HUDEP-2 (cell line): ENCODE data around the gene RDH16.

Experiments used
- DNase-seq, 76 experiments: peaks; one replicate each; lab custom pipeline; 2025; ENCODE audit not compliant: unreplicated experiment in 76 of 76; lab: John Stamatoyannopoulos, UW

Gene RDH16, protein sequence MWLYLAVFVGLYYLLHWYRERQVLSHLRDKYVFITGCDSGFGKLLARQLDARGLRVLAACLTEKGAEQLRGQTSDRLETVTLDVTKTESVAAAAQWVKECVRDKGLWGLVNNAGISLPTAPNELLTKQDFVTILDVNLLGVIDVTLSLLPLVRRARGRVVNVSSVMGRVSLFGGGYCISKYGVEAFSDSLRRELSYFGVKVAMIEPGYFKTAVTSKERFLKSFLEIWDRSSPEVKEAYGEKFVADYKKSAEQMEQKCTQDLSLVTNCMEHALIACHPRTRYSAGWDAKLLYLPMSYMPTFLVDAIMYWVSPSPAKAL

DNA sequence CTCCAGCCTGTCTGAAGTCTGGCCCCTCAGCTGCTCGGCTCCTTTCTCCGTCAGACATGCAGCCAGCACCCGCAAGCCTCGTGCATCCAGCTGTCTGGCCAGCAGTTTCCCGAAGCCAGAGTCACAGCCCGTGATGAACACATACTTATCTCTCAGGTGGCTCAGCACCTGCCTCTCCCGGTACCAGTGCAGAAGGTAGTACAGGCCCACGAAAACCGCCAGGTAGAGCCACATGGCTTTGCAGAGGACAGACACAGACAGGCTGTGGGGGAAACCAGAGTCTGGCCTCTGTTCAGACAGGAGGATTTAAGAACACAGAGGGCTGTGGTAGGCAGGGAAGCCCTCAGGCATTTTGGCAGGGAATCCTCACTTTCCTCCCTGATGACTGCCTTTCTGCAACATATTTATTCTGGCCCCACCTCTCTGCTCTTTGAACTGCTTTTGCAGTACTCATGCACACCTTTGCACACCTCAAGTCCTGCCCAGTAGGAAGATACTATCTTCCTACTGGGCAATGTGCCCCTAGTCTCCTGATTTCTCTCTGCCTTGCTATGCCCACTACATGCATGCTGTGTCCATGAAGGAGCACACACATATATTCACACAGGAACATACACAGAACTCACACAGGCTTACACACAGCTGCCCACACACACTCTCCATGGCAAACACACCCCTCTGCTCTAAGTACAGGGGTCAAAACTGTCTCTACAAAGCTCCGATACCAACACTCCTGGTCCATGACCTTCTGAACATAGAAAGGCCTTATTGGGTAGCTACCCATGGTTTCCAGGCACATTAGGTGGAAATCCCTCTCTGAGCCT, at the start of gene RDH16:
TSS of gene RDH16 (minus strand) at position 380 of the 824 bp plus-strand sequence. CDS start at position 234, 146 bp downstream.
- DNase-seq, result no peak

DNA sequence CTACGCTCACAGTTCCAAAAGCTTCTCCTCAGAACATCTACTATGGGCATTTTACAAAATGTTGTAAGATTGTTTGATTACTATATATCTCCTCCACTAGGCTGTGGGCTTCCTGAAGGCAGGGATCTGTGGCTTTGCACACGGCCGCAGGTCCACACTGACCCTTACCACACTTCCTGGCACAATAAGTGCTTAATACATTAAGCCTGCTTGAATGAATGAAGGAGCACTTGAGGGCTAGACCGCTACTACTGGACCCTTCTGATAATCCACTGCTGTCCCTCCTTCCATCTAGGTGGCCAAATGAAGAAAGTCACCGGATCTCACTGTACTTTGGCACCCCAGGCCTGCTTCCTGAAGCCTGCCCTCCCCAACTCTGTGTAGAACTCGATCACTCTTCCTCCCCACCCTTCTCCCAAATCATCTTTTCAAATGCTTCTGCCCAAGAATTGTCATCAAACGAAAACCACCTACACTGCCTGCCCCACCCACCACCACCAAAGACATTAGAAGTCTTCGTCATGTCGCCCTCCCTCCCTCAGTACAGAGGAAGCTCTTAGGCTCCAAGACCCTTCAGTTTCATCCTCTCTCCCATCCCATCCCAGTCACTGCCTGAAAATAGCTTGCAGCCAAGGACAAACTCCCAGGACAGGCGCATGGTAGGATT, 49.5 kb upstream of the RDH16 start:
- no peak for DNase-seq

DNA sequence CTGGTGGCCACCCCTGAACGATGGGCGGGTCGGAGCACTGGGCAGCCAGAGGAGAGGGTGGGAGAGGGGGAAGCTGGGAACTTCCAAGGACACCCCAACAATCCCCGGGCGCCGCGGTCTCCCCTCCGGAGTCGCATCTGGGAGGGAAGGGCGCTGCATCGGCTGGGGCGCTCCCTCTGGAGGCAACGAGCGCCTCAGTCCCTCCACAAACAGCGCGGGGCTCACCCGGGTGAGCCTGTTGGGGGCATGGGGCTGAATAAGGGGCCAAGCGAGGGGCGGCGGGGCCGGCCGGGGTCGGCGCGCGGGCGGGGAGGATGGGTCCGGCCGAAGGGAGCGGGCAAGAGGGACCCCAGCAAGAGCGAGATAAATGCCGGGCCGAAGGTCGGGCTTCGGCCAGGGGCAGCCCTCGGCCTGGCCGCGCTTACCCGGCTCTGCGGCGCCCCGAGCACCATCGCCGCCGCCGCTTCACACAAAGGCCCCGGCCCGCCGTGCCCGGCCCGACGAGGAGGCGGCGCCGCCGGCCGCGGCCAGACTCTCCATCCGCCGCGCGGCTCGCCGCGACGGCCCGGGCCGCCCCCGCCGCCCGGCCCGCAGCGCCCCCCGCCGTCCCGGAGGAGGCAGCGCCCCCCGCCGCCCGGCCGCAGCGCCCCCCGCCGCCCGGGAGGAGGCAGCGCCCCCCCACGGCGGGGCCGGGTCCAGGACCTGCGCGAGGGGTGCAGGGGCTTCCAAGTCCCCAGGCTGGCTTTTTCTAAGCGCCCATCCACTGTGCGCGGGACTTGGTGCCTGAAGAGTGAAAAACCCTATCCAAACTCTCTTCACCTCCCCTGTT, 48.8 kb upstream of the RDH16 start, which contains the start of gene ZBTB39:
TSS of gene ZBTB39 (minus strand) at position 567 of the 829 bp plus-strand sequence. CDS start 1,629 bp downstream, outside the sequence.
- peak in 48 of 76 experiments; percentile 11 to 63 (median 38) for DNase-seq

DNA sequence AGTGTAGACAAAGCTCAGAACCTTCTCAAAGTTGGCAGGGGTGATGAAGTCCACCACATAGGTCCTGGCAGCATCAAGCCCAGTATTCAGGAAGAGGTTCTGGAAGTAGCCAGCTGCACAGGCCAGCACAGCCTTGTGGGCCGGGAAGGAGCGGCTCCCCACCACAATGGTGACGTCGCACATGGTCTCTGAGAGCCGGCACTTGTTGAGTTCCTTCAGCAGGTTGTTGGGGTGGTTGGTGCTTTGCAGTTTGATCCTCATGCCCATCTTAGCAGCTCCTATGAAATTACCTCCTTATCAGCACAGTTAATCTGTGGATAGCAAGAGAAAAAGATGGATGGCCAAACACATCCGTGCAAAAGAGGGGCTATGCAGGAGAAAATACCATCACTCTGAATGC, 47.2 kb upstream of the RDH16 start:
- DNase-seq, result no peak

DNA sequence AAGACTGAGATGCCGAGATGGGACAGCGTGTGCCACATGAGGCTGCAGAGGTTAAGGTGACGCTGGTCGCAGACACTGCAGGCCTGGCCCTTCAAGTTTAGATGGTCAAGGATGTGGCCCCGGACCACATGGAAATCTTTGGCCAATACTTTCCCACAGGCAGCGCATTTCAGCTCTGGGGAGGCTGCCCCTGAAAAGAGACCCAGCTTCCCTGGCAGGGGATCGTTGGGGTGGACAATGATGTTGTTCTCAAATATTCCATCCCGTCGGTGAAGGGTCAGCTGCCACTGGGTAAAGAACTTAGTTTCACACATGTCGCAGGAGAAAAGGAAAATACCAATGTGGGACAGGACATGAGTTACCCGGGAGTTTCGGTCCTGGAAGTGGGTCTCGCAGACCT, 46.0 kb upstream of the RDH16 start:
- DNase-seq, result no peak

DNA sequence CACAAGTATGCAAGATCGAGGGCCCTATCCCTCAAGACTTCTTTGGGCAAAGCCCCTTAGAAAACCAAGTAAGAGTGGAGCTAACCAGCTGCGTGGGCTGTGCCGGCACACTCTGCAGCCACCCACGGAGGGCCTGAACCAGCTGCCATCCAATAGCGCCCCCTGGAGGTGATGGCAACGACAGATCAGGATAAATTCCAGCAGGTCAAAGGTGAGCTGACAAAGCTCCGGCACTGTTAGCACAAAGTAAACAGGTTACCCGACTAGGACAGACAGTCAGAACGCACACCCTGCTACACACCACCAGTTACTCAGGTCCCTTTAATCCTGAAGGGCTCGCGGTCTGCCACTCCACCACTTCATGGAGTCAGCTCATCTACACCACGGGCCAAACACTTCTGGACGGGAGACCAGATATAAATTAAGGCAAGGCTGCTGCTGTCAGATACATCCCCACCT, 44.1 kb upstream of the RDH16 start:
- DNase-seq, result peak in 61 of 76 experiments; percentile 17 to 78 (median 53)

DNA sequence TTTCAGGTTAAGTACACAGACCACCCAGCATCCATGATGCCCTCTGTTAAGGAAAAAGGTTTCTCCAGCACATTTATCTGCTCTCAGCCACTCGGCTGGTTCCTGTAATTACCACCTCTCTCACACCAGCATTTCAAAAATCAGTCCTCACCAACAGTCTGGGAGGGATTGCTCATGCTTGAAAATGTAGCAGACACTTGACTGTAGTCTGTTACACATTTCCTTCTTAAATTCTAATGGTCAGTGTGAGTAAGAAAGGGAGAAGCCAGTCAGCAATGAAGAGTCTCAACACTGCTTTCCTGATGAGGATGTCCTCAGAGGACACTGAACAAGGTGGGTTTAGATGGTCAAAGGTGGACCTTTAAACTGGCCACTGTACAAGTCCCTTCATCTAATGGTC, 43.0 kb upstream of the RDH16 start:
- no peak for DNase-seq

DNA sequence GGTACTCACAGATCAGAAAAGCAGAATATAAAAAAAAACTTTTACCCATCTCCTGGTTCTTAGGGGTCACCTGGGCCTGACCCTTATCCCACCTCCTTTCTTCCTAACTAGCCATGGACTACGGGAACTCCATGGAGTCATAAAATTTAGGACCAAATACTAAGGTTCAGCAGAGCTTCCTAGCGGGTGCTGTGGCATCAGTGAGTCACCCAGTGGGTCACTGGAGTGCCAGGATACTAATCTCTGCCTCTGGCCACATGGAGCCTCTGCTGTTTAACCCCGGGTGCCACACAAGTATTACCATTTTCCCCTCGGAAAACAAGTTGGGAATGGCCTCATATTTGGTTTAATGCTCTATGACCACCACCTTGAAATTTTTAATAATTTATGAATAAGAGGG, 42.0 kb upstream of the RDH16 start:
- no peak for DNase-seq

DNA sequence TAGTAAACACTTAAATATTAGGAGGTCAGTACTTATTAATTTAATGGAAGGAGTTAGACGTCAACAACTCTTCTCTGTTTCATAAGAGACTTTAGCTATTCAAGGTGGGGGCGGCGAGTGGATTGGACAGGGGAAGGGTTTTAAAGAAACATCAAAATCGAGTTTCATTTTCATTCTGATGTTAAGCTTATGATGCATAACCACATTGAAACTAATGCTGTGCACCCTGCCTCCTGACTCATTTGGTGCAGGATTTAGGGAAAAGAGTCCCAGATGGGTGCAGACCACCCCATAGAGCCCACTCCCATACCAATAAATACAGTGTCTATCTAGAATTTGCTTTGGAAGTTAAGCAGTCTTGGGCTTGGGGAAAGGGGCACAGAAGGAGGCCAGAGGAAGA, 41.6 kb upstream of the RDH16 start:
- no peak for DNase-seq

DNA sequence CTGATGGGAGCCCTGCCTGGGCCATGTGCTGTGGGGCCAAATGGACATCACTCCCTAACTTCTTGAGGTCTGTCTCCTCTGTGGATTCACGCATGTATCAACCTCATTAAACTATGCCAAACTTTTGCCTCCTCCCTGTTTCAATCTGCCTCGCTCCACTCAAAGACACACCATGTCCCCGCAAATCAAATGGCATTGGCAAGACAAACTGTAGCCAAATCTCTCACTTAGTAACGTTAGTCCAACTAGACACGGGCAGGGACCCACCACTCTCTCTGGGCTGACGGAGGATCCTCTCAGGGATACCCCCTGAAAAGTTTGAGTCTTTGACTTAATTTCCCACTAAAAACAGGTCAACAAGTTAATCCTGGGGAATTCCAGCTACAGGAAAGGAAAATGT, 40.9 kb upstream of the RDH16 start:
- no peak for DNase-seq

DNA sequence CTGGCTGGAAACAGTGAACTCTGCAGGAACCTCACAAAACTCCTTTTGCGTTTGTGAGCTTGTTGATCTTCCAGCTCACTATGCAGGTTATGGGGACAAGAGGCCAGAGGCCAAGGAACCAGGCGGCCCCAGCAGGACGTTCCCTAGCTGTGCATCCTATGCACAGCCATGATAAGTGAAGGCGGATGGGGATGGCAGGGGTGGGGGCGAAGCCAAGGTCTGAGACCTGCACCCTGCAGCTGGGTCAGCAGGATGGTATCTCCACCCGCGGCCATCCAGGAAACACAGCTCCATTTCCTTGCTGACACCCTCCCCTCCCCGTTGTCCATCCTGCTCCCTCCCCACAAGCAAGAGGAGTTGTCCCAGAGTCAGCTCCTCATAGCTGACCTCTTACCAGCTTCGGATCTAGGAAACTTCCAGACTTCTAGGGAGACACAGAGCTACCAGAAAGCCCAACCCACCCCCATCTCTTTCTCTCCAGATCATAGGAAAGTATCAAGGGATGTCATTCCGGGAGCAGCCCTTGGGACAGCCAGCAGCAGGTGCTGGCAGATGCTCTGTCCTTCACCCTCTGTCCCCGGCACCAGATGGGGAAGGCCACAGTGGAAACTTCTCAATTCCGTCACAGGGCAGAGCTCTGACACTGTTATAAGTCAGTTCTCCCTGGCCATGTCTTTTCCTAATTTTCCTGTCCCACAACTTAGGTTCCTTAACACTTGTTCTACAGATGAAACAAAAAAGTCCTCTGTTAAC, 39.6 kb upstream of the RDH16 start:
- no peak for DNase-seq

DNA sequence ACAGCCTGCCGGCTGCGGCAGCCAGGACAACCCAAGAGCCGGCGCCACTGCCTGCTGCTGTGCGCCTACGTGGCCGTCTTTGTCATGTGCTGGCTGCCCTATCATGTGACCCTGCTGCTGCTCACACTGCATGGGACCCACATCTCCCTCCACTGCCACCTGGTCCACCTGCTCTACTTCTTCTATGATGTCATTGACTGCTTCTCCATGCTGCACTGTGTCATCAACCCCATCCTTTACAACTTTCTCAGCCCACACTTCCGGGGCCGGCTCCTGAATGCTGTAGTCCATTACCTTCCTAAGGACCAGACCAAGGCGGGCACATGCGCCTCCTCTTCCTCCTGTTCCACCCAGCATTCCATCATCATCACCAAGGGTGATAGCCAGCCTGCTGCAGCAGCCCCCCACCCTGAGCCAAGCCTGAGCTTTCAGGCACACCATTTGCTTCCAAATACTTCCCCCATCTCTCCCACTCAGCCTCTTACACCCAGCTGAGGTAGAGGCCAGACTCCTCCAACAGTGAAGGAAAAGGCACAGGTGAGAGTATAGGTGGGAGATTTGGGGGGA, 38.6 kb upstream of the RDH16 start:
- DNase-seq, result no peak

DNA sequence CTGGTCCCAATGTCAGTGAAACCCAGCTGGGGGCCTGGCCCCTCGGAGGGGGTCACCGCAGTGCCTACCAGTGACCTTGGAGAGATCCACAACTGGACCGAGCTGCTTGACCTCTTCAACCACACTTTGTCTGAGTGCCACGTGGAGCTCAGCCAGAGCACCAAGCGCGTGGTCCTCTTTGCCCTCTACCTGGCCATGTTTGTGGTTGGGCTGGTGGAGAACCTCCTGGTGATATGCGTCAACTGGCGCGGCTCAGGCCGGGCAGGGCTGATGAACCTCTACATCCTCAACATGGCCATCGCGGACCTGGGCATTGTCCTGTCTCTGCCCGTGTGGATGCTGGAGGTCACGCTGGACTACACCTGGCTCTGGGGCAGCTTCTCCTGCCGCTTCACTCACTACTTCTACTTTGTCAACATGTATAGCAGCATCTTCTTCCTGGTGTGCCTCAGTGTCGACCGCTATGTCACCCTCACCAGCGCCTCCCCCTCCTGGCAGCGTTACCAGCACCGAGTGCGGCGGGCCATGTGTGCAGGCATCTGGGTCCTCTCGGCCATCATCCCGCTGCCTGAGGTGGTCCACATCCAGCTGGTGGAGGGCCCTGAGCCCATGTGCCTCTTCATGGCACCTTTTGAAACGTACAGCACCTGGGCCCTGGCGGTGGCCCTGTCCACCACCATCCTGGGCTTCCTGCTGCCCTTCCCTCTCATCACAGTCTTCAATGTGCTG, 38.0 kb upstream of the RDH16 start:
- DNase-seq, result no peak

DNA sequence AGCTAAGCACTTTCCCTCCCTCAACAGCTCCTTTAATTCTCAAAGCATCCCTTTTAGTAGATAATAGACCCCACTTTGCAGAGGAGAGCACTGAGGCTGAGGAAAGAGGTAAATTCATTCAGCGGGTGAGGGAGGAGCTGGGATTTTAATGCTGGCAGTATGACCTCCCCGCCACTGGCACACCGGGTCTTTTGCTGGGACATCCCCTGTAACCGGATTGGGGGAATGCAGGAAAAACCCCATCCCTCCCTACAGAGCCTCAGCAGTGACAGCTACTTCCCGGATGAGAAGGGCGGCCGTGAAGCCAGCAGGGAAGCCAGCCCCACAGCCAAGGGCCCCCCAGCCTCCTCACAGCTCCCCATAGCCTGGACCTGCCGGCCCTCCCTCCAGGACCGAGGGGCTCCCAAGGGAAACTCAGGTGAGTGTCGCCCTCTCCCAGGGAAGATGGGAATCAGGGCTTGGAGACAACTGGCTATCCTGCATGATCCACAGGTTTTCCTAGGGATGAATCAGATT, 36.9 kb upstream of the RDH16 start:
- DNase-seq, result no peak

DNA sequence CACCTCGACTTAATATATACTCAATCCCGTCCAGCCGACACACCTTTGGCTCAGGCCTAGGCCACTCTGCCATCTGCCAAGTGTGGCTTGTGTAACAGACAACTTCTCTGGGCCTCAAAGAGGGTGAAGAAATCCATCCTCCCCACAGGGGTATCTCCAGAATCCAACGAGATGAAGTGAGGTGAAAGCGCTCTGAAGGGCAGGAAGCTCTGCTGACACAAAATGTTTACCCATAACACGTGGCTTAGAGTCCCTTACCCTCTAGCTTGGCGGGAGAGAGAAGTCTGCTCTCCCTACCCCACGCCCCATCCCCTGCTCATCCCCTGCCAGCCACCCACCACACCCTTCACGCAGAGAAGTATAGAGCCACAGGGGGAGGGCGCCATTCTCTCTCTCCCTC, 35.9 kb upstream of the RDH16 start:
- no peak for DNase-seq

DNA sequence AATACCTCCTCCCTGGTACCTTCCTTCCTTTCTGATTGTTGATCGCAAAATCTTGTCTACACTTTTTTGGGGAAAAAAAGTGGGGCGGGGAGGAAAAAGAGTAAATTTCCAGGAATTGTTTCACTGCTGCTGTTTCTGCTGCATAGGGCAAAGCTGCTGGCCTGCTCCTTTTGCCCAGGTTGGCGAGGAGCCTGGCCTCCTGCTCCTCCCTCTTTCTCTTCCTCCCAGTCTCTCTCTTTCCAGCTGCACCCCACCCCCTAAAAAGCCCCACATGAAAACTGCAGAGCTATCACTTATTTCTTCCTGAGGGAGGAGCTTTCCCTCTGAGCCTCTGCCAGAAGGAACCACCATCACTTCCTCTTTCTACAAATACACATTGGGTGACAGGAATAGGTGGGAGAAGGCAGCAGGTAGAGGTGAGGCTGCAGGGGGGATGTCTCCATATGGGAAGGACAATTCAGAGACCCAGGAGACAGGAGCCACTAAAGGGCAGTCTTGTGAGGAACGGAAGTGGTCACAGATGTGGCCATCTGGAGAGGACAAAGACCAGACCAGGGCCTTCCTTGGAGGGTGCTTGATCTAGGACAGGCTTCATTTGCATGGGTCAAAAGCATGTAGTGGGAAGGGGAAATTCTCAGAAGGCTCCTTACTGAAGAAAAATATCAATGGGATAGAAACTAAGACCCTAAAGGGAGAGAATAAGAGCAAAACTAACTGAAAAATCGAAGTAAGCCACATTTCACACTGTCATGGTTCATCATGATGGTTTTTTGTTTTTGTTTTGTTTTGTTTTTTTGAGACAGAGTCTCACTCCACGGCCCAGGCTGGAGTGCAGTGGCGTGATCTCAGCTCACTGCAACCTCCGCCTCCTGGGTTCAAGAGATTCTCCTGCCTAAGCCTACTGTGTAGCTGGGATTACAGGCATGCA, 34.2 kb upstream of the RDH16 start:
- DNase-seq, result peak in 2 of 76 experiments; percentile 11 to 19

DNA sequence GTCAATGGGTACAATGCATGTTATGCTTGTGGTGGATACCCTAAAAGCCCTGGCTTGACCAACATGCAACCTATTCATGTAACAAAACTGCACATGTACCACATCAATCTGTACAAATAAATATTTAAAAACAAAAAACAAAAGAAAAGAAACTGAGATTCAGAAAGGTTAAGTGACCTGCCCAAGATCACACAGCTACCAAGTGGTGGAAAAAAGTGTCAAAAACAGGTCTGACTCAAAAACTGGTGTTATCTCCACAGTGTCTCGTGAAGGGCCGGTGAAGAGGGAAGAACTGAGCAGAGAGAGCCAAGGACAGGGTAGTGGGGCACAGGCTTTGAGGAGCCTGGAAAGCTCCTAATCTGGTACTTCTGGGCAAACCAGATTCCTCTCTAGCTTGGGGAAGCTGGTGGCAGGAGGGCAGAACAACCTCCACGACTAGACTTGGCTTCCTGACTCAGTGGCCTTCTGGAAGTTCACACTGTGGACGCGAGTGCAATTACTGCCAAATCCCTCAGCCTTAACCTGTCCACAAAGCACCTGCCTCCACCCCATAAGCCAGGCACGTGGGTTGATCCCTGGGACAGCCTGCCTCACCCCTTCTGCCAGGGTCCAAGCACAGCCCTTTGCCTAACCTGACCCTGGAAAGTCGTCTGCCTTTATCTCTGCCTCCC, 33.4 kb upstream of the RDH16 start:
- DNase-seq, result peak in 2 of 76 experiments; percentile 5 to 9
